Measurements from ENCODE around the gene PUSL1.

GRCh38 chr1:1340791-1341548, 32.6 kb downstream of the PUSL1 start:
- TF ChIP-seq CHD2 (IDR thresholded peaks at IDR 0.05; ENCODE audit: low read length, partially characterized antibody) (no peak), CTCF (IDR thresholded peaks at IDR 0.05) (no peak), ZFP36 (IDR thresholded peaks at IDR 0.05; ENCODE audit: borderline replicate concordance, partially characterized antibody) (no peak), JUNB (IDR thresholded peaks at IDR 0.05) (no peak), HDAC2 (IDR thresholded peaks at IDR 0.05) (no peak), POLR2A (IDR thresholded peaks at IDR 0.05; ENCODE audit: low read length) (no peak), ELK1 (IDR thresholded peaks at IDR 0.05; ENCODE audit: low read depth, low read length) (no peak), RAD21 (conservative IDR thresholded peaks at IDR 0.05 in 1 of 2, IDR thresholded peaks at IDR 0.05 in 1 of 2) (no peak), RNF2 (IDR thresholded peaks at IDR 0.05; ENCODE audit: borderline replicate concordance, low read depth) (no peak), CEBPB (IDR thresholded peaks at IDR 0.05) (no peak), BHLHE40 (IDR thresholded peaks at IDR 0.05; ENCODE audit: low read depth, low read length) (no peak)
